AG09319 (cell line): ENCODE data around the gene FLNB.

ENCODE experiments used
- DNase-seq: peaks from one replicate; pipeline ENCODE4 v3.0.0-alpha.2; 2010; ENCODE audit warnings: low read depth; ENCODE audit errors: extremely low read depth
- TF ChIP-seq, protein P1 (sequence below): IDR thresholded peaks from 2 replicates; pipeline ENCODE4 v1.5.1; 2011; ENCODE audit warnings: low read depth, mild to moderate bottlenecking, inconsistent platforms, low read length, moderate library complexity

FLNB gene

DNA sequence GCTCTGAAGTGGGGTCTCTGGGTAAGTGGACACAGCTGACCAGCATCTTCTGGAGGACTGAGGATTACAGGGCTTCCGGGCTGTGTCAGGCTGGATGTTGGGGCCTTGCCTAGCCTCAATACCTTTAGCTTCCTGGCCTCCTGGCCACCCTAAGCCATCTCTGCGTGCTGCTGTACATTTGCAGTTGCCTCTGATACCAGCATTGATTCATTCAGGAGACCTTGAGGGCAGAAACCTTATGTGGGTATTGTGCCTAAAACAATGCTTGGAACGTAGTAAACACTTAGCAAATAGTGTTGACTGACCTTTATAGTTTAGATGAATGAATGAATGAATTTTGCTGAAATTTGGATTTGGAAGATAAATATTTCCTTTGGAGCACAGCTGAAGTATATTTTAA, 97.0 kb downstream of the FLNB start:
- TF ChIP-seq, protein P1, sequence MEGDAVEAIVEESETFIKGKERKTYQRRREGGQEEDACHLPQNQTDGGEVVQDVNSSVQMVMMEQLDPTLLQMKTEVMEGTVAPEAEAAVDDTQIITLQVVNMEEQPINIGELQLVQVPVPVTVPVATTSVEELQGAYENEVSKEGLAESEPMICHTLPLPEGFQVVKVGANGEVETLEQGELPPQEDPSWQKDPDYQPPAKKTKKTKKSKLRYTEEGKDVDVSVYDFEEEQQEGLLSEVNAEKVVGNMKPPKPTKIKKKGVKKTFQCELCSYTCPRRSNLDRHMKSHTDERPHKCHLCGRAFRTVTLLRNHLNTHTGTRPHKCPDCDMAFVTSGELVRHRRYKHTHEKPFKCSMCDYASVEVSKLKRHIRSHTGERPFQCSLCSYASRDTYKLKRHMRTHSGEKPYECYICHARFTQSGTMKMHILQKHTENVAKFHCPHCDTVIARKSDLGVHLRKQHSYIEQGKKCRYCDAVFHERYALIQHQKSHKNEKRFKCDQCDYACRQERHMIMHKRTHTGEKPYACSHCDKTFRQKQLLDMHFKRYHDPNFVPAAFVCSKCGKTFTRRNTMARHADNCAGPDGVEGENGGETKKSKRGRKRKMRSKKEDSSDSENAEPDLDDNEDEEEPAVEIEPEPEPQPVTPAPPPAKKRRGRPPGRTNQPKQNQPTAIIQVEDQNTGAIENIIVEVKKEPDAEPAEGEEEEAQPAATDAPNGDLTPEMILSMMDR, result no peak
- DNase-seq, result no peak

- DNase-seq, result no peak
- TF ChIP-seq, protein P1, result no peak
These were observed 97.8 kb downstream of the FLNB start for GRCh38 chr3:58106061-58106460.

- TF ChIP-seq, protein P1, result no peak
- no peak for DNase-seq
These were observed 98.4 kb downstream of the FLNB start for GRCh38 chr3:58106640-58107039.

DNA sequence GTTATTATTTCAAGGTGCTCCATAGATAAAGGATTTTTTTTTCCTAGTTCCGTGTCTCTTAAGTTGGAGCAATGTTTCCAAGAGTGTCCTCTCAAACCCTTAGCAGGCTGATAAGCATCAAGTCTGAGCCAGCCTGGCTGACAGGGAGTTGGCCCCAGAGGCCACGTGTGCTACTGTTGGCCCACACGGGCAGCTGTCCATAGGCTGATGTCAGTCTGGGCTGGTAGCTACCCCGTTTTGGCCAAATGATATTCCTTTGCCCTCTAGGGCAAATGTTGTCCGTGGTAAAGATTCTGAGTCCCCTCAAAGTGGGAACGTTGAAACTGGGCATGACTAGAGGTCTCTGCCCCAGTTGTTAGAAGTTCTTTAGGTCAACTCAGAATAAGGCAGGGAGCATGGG, 99.4 kb downstream of the FLNB start:
- TF ChIP-seq, protein P1, result no peak
- DNase-seq, result no peak

DNA sequence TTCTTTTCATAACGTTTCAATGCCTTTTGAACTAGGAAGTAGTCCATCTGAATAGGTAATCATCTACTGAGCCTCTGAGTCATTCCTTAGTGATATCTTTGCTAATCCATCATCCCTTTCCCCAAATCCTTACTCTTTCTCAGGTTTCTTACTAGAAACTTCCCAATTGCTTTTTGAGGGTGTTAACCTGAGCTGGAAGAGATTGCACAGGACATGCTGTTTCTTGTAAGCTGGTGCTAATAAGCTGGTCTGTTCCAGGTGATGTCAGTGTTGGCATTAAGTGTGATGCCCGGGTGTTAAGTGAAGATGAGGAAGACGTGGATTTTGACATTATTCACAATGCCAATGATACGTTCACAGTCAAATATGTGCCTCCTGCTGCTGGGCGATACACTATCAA, 101.5 kb downstream of the FLNB start:
- no peak for DNase-seq
- TF ChIP-seq, protein P1, result no peak

GRCh38 chr3:58111513-58112184, 103.4 kb downstream of the FLNB start:
- DNase-seq, result no peak
- TF ChIP-seq, protein P1, result no peak

GRCh38 chr3:58112185-58112535, 103.9 kb downstream of the FLNB start:
- no peak for DNase-seq
- TF ChIP-seq, protein P1, result no peak
